Endometrial microvascular endothelial cells (primary cell): ENCODE data around the gene TBX6. TPM values are rescaled to one million over a fixed set of nuclear protein-coding genes. Genes with fewer than 3 reads are reported as not detected.
"Not testable (repeated sequence)": the region's sequence is repeated elsewhere in the genome, so short reads cannot be mapped to it uniquely, and the experiment has no call there.

ENCODE experiments used
- in situ Hi-C: cut with HindIII; loops from 2 replicates; pipeline ENCODE4 v1.10.0; 2017; ENCODE audit warnings: low sequenced_read_pairs, low pct_unique_long_range_greater_than_20kb; ENCODE audit errors: inconsistent ontology term
- total RNA-seq: library from RNA; depleted of rRNA; stranded (reverse); fragments of >200 nt; gene quantifications from one replicate; pipeline ENCODE4 v1.2.3, GENCODE V29; 2015; ENCODE audit errors: inconsistent ontology term

The TBX6 gene
- total RNA-seq, 1 donor from 2014 or later = not detected

DNA sequence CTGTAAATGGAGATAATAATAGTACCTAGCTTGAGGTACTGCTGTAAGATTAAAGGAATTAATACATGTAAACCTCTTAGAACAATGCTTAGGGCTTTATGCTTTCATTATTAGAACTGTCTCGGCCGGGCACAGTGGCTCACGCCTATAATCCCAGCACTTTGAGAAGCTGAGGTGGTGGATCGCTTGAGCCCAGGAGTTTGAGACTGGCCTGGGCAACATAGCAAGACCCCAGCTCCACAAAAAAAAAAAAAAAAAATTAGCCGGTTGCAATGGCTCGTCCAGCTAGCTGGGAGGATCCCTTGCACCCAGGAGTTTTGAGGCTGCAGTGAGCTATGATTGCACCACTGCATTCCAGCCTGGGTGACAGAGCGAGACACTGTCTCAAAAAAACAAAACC, 23.1 kb upstream of the TBX6 start:
- in situ Hi-C loops = not testable (repeated sequence)

DNA sequence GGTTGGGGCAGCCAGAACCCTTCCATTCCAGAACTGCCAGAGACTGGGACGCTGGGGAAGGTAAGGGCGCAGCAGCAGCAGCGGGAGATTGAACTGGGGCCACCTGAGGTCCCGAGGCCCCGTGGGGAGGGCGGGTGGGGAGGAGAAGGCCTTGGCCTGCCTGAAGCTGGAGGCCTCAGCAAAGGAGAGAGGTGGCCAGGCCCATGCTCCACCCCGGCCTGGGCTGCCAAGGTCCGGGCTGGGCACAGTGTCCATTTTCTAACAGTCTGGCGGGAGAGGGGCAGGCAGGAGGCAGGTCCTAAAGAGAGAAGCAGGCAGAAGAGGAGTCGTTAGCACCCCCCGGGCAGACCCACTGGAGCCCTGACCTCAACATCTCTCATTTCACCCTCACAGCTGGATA, 22.7 kb upstream of the TBX6 start:
- in situ Hi-C loops = no loop called here

DNA sequence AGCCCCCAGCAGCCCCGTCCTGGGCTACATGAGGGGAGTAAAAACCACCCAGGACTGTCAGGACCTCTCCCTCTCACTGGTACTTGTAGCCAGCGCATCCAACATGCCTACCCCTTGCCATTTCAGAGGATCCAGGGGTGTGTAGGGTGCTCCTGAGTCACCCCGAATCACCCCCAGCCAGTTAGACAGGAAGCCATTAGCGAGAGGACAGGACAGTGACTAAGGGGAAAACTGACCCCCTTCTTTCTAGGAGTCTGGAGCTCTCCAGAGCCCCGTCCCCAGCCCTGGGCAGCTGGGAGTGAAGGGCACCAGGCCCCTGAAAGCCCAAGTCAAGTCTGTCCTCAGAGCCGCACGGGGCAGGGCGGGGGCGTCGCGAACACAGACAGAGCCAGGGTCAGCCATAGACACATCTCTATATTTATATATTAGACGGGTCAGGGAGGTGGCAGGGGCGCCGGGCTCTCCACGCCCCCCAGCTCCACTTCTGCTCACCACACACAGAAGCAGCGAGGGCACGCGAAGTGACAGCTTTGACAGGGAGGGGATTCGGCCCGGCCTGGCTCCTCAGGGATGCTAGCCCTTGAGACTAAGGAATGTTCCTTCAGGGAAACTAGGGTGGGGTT, 22.1 kb upstream of the TBX6 start:
- in situ Hi-C loops = no loop called here

DNA sequence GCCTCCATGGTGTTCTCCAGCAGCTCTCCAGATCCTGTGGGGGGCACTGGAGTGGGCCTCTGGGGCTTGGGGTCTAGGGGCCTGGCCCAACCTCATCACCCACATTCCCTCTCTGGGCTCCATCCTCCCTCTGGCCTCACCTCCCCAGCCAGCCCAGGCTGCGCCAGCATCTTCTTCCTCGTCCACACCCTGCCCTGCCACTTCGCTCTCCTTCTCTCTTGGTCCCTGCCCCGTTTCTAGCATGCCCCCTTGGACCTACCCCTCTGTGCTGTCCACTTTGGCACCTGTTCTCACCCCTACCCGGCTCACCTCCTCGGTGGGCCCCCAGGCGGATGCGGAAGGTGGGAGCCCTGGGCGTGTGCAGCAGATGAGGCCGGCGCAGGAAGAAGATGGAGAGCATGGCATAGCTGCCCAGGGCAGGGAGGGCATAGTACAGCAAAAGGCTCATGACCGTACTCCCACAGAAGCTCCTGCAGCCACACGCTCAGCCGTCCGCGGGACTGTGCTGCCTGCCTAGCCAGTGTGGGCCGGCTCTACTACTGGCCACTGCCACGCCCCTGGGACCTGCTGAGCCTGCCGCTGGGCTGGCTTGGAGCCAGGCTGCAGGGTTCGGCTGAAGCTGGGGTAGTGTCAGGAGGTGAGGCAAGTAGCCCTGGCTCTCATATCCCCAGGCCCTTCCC, 21.4 kb upstream of the TBX6 start, which contains the start of gene GDPD3:
Gene GDPD3 (minus strand): TSS at position 507 of the 680 bp plus-strand sequence. CDS start 59 bp downstream, at position 448.
- in situ Hi-C loops = no loop called here

DNA sequence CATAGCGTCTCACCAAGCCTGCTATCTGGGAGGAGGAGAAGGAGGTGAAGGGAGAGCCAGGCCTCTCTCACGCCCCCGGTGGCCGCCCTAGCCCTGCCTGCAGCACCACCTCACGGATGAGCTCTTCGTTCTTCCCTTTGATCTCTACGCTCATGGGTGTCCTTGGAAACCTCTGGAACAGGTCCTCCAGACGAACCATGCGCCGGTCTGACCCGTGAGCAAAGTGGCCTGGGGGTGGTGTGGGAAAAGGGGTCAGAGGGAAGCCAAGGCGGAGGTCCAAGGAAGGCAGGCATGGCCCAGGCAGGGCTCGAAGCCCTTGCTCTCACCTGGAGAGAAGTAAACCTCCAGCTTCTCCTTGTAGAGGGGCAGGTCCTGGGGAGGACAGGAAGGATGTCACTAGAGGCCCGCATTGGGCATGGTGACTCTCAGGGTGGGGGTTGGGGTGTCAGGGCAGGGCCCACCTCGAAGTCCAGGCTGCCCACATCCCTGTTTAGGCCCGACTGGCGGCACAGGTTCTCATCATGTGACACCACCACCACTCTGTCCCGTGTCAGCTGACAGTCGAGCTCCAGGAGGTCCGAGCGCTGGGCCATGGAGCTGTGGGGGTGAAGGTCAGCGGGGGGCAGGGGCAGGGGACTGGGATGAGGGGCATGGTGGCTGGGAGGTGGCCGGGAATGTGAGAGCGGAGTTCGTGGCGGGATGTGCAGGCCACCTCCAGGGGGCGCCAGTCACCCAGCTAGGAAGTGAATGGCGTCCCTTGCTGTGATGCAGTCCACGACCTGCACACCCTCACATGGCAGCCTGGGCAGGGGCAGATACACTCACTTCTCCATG, 20.7 kb upstream of the TBX6 start:
- in situ Hi-C loops = no loop called here

DNA sequence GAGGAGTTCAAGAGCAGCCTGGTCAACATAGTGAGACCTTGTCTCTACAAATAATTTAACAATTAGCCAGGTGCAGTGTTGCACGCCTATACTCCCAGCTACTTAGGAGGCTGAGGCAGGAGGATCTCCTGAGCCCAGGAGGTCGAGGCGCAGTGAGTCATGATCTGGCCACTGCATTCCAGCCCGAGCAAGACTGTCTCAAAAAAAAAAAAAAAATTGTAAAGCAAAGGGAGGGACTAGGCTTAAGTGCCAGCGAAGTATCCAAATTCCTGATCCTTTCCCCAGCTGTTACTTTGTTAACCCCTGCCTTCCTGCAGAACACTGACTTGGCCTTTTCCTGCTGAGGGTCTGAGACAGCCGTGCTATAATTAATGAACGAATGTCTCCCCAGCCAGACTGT, 18.9 kb upstream of the TBX6 start:
- in situ Hi-C loops = no loop called here

DNA sequence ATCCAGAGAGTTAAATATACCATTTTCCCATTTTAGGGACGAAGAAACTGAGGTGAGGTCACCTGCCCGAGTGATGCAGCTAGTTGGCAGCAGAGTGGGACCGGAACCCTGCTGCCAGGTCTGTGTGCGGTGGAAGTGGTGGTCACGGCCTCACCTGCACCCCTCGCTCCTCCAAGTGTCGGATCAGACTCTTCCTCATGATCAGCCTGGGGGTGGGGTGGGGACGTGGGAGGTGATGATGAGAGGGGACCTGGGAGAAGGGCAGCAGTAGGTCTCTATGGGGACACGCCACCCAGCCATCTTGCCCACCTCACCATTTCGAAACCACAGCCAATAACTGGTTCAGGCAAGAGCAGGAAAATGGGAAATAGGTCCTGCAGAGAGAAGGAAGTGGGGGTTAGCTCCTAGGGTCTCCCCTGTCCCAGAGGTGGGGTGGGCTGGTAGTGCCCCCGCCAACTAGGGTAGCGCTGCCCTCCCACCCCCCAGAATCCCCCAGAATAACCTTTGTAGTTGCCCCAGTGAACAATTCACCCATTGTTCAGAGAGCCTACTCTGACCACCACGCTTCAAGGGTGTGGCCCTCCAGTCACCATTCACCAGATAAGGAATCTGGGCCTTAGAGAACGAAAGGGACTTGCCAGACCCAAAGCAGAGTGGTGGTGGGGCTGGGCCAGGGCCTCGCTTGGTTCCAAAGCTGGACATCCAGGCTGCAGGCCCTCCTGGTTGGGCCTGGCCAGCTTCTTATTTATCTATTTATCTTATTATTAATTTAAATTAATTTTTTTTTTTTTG, 16.5 kb upstream of the TBX6 start:
- in situ Hi-C loops = no loop called here

DNA sequence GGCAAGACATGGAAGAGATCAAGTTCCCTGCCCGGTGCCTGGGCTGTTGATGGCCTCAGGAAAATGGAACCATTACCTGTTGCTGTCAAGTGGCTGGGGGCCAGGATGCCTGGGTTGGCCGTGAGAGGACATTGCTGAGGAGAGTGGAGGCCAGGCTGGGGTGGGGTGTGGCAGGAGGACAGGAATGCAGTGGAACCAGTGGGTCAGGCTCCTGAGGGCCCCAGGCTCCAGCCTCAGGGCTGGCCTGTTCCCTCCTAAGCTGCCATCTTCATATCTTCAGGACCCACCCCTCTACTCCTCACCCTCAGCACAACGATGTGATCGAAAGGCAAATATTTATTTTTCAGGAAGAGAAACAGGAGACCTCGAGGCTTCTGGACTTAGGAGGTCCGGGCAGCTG, 12.8 kb upstream of the TBX6 start:
- in situ Hi-C loops = no loop called here

DNA sequence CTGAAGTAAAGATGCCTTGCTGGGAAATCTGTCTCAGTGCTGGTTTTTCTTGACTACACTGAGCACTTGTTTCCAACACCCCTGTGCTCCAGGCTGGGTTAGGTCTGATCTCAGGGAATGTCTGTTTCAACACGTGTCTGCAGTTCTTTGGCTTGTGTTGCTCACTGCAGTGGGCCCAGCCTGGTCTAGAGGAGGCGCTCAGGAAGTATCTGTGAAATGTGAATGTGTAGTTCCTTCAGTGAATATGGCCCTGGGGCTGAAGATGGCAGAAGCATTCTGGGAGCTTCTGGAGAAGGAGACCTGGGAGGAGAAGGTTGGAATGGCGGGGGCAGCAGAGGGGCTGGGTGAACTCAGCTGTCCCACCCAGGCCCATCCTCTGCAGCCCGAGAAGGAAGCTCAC, 12.4 kb upstream of the TBX6 start:
- in situ Hi-C loops = no loop called here

DNA sequence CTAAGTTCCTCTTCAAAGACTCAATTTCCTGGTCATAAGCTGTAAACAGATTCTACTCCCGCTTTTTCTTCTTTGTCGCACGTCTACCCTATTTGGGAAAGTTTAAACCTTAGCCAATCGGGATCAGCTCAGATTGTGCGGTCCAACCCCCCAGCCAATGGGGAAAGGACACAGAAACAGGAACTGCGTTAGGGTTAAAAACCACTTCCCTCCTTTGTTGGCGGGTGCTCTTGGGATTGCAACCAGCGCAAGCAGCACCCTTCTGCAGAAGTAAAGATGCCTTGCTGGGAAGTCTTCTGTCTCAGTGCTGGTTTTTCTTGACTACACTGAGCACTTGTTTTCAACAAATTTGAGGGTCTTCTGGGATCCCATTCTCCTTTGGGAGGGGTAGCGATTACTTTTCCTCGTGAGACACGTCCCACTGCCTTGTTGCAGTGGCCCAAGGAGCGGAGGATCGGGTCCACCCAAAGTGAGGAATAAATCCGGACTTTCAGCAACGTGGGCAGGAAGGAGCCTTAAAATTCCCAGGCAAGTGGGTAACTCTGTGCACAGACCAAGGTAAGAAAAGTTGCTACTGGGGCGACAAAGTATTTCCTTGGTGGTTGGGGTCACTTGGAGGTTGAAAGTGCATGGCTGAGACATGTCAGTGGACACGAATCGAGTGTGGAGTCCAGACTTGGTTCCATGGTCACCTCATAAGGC, 5.3 kb upstream of the TBX6 start:
- in situ Hi-C loops = no loop called here

DNA sequence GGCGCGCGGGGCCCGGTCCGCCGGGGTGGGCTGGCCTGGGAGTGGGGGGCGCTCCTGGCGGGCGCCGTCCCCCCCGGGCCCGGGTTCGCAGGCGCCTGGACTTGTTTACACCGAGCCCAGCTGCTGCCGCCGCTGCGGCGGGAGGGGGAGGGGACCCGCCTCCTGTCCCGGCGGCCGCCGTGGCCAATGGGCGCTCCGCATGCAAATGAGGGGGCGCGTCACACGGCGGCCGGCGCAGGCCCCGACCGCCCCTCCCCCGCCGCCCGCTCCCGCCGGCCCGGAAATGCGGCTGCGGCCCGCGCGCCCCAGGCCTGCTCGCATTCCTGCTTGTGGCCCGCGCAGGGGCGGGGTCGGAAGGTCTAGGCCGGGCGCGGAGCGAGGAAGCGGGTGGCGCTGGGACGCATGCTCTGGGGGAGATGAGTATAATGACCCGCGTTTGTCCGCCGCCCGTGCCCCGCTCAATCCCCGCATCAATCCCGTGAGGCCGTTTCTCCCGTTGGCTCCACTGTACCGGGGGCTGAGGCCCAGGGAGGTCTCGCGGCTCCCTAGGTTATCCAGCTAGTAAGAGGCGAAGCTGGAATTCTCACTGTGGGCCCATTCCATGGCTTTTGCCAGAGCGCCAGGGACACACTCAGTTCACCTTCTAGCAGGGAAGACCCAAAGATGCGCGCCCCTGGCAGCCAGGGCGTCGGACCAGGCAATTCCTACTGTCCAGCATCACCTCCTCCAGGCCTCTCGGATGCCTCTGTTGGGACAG, 4.6 kb upstream of the TBX6 start, which contains the start of gene YPEL3:
Gene YPEL3 (minus strand): TSS at position 109 of the 757 bp plus-strand sequence. CDS start 731 bp downstream, outside the sequence.
- in situ Hi-C loops = no loop called here

DNA sequence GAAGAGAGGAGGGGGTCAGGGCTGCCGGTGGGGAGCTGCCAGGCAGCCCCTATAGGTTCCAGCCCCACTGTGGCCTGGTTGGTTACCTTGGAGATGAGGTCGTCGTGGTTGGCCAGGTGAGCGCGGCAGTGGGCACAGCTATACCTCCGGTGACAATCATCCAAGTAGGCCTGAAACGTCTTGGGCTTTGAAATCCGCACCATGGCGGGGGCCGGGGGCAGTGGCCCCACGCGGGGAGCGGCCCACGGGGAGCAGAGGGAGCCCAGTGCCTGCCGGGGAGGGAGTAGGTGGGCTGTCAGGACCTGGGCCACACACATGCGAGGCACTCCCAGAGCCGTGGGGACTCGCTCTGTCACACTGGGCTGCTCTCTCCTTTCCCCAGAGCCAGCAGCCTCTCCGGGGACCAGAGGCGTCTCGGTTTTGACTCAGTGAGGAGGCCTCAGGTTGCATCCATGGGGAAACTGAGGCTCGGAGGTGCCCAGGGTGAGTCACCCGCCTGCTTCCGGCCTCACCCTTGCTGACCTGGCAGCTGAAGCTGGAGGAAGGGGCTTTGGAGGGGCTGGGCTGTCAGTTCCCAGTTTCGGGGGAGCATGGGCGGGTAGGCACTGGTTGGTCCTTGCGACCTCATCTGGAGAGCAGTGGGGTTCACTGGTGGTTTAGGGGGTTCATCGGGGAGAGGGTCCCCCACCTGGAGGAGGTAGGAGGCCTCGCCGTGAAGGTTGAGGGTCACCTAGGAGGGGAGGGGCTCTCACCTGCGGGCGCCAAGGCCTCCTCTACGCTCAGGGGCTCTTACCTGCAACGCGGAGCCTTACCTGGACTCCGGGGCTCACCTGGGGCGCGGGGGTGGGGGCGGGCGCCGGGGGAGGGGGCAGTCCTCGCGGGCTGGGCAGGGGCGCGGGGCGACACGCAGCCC, 3.7 kb upstream of the TBX6 start:
- in situ Hi-C loops = no loop called here

DNA sequence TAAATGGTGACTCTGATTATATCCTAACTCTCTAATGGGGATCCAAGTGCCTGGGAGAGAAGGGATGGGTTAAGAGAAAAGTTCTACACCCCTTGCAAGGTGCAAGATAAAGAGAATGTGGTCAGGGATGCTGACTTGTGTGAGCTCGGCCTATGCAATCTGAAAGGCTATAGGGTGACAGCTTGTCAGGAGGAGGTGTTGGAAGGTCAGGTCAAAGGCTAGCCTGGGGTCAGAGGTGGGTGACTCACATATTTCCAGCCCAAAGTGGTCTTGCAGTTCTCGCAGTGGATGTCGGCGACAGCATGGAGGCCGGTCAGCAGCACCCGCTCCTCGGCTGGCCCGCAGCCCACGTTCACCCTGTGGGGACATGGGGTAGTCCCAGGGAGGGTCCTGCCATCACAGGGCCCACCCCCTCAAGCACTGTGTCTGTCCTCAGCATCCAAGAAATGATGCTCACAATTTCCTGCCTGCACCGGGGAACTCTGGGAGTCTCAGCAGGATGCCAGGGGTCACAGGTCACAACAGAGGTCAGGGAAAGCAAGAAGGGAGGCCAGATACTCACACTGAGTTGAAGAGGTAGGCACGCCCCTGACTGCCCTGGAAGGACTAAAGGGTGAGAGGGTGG, 2.9 kb upstream of the TBX6 start:
- in situ Hi-C loops = no loop called here

DNA sequence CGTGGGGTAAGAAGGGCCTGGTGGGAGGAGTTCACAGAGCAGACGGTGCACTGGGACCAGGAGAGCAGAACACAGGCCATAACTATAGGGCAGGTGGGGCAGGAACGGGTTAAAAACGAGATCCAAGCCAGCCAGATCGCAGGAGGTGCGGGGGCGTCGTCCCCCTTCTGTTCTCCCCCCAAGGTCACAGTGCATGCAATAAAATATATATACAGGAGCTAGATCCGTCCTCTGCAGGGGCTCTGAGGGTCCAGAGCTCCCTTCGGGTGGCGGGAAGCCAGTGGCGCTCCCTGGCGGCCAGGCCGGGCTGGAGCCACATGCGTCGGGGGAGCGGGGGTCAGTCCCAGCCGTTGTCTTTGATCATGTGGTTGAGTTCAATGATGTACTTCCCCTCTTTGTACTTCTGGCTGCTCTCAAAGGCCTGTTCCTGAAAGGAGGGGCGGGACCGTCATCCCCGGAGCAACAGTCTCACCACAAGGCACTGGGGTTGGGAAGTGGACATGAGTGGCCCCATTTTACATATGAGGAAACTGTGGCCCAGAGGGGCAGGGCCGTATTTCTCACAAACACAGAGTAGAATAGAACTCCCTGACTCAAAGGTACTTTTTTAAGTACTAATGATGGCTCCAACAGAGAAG, 768 bp upstream of the TBX6 start:
- in situ Hi-C loops = no loop called here

DNA sequence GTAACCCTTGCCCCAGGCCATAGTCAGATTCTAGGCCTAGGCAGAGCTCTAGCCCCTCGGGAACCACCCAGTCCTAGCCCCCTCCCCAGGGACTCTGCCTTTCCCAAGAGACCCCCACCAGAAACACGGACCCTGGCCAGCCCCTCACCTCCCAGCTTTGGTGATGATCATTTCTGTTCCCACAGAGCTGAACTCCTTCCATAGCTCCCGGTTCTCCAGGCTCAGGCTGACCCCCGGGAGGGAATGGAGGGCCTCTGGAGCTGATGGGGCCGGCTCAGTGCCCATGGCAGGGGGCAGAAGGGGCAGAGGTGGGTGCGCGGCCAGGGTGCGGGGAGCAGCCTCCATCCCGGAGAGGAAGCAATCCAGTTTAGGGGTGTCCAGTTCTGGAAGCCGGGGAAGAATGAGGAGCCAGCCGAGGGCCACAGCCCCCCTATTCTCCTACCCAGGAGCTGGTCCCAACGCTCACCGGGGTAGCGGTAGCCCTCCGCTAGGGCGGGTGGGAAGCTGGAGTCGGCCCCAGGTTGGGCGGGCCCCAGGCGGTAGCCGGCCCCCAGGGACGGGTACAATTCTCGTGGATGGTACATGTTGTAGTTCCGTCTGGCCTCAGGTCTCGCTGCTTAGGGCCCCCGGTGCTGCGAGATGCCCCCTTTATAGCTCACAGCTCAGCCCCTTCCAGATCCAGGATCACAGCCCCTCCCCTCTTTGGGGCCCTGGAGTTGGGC, 953 bp downstream of the TBX6 start:
- in situ Hi-C loops = no loop called here
